GM18498 (cell line): ENCODE measurements around the gene BCL2L15.
"Not testable (repeated sequence)": the region's sequence is repeated elsewhere in the genome, so short reads cannot be mapped to it uniquely, and the experiment has no call there.

Experiments
- ATAC-seq: cut with Tn5 transposase; IDR thresholded peaks from one replicate; pipeline ENCODE4 v1.9.1; 2021; ENCODE audit warnings: mild to moderate bottlenecking, moderate library complexity; ENCODE audit not compliant: unreplicated experiment

Gene BCL2L15

DNA sequence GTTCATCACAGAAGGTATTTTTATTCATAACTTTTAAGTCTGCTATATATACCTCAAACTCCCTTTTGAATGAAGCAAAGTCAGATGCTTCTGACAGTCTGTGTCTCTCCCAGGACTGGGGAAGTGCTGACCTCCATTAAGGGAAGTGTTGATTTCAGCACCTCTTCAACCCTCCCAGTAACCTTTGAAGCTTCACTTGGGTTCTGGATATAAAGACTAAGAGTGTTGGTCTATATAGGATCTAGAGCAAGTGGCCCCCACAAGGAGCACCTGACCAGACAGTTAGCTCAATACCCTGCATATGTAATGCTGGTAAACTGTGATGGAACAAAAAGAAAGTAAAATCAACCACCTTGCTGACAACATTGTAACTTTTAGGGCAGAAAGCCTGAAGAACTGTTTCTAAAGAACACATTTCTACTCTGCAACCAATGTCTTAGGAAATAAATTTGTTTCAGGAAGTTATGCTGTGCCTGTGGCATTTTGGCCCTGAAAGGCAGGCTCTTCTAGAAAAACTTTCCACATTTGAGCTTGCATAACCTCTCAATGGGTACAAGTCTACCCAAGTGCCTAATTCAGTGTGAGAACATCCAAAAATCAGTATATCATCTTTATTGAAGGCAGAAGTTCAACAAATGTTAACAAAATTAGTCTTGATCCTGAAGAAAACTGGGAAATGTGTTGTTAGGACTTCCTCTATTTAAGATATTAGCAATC is 15.0 kb downstream of the BCL2L15 start:
- ATAC-seq = peak; percentile 14

DNA sequence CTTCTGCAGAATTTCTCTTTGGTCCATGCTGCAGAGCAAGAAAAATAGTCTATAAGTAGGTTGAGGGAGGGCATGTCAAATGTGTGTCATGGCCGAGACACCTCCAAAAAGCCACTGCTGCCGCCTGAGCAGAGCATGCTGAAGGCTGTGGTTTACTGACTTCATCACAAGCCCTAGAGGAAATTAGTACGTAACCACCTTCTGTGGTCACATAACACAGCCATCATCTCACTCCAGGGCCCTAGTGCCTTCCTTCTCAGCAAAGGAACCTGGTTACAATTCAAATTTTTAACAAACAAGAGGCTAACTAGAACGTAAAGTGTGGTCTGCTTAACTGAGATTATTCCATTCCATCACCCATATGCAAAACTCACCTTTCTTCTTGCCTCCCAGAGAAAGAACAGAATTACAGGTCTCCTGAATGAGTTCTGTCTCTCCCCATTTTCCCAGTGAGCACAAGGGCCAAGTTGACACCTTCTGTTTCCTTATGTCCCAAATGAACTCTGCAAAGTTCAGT is 15.7 kb downstream of the BCL2L15 start, which contains the start of gene PTPN22:
Gene PTPN22 (minus strand): TSS at position 116 of the 517 bp plus-strand sequence.
- peak; percentile 91 for ATAC-seq

DNA sequence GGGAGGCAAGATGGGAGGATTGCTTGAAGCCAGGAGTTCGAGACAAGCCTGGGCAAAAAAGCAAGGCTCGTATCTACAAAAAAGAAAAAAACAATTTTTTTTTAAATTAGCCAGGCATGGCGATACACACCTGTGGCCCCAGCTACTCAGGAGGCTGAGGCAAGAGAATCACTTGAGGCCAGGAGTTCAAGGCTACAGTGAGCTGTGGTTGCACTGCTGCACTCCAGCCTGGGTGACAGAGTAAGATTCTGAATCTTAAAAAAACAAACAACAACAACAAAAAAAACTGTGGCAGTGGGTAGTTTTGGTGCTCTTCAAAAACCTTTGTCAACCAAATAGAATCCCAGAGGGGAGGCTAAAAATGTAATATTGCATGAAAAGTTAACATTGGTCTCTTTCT is 16.6 kb downstream of the BCL2L15 start:
- ATAC-seq = no peak

DNA sequence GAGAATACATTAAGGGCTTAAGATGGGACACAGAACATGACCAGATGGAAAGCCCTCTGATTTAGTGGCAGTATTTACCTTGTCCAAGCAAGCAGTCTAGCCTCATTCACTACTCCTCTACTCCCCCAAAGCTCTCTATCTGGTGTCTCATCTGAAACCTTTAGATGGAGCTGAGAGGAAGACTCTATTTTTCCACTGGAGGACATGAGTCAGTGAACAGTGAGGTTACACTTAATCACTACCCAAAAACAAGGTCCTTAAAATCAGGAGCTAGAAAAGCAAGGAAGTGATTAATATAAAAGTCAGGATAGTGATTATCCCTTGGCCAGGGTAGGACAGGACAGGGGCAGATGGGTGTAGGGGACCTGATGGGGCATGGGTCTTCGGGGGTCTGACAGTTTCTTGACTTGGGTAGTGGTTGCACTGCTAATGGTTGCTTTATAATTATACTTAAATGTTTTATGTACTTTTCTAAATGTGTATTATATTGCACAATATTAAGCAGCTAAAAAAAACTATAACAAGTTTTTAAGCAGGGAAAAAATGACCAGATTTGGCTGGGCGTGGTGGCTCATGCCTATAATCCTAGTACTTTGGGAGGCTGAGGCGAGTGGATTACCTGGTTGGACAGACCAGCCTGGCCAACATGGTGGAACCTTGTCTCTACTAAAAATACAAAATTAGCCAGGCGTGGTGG is 18.8 kb downstream of the BCL2L15 start:
- ATAC-seq = no peak

DNA sequence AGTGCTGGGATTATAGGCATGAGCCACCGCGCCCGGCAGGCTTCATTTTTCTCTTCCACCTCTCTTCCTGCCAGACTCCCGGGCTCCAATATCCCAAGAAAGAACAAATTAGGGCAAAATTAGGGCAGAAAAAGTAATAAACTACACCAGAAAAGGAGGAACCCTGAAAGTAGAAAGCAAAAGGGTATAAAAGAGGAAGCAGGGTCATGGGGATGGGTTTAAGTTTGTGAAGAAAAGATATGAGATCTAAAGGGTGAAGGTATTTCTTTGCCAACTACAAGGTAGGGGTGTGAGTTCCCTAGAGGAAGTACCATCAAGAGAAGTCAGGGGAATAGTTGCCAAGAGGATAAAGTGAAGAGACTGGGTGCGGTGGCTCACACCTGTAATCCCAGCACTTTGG is 25.7 kb downstream of the BCL2L15 start:
- no peak for ATAC-seq

DNA sequence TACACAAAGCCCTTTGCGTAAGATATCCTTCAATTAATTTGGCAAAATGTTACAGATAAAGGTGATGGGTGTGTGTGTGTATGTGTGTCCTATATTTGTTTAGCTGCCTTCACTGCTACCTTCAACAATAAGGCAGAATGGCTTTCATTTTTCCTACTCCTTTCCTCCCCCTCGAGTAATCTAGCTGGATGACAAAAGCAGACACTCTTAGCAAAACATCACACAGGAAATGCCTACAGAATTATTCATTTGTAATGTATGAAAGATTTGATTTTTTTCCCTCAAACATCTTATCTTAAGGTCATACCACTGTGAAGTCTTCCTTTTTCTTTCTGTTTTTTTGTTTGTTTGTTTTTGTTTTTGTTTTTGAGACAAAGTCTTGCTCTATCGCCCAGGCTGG is 26.5 kb downstream of the BCL2L15 start:
- ATAC-seq = no peak

DNA sequence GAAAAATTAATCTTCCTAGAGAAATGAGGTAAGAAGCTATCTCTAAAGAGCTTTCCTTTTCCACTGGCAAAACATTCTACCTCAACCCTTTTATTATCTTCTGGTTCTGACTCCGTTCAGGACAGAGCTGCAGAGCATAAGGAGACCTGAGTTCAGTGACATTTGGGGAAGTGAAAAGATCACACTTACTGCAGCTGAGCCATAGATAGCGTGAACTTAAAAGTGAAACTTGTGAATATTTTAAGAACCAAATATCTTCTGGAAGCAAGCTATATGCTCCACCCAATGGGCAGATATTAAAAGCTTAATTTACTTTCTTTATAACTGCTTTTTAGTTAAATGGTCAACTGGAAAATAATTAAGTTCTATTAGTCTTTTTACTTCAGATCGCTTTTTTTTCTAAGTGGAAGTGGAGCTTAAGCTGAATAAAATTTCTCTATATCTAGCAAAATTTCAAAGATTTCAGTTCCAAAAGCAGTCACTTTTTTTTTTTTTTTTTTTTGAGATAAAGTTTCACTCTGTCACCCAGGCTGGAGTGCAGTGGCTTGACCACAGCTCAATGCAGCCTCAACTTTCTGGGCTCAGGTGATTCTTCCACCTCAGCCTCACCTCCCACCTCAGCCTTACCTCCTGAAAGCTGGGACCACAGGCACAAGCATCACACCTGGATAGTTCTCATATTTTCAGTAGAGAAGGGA is 27.8 kb downstream of the BCL2L15 start:
- ATAC-seq = peak; percentile 87

DNA sequence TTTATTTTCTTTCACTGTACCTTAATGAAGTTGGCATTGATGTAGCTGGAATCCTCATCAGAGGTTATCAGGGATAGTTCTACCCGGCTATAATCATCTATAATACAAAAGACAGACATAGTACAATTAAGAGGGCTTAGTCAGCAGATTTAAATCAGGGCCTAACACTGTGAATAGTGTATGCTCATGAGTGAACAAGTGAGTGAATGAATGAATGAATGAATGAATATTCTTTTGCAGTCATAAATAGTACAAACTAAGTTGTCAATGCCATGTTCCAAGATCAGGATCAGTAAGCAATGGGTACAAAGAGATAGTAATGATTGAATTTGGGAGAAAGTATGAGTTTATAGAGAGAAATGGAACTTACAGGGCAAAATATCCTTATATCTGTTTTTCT is 28.4 kb downstream of the BCL2L15 start:
- ATAC-seq = no peak

DNA sequence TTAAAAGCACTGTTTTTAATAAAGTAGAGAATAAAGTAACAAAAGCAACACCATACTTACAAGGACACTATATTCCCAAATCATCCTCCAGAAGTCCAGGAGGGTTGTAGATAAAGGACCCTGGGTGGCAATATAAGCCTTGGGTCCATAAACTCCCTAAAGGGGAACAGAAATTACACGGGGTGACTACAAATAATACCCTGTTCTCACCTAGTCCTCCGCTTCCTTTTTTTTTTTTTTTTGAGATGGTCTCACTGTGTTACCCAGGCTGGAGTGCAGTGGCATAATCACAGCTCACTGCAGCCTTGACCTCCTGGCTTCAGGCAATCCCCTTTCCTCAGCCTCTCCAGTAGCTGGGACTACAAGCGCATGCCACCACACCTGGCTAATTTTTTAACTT is 29.0 kb downstream of the BCL2L15 start:
- ATAC-seq = peak; percentile 49

DNA sequence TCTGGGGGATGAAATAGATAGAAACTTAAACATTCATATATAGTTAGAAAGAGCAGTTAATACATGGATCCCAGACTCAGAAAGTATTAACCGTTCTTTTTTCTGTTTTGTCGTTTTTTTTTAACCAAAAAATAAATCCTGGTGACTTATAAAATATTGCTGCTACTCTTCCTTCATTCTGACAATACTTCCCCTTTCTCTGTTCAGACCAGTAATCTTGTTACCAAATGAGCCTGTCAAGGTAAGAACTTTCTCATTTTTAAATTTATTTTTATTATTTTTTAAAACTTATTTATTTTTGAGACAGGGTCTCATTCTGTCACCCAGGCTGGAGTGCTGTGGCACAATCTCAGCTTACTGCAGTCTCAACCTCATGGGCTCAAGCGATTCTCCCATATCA is 29.6 kb downstream of the BCL2L15 start:
- ATAC-seq = no peak

DNA sequence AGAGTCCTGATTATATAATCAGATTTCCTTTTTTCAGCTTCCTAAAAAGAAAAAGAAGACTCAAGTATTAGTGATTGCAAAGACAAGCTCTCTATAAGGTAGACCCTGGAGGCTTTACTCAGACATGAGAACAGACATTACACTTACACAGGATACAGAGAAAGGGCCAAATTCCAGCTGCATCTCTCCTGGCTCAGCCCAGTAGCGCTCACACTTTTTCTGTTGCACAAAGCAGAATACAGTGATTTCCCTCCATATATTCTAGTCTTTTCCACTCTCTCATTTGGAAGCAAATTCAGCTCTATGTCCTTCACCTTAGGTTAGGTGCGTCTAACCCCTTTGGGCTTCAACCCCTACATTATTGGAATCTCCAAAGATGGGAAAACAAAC is 31.0 kb downstream of the BCL2L15 start:
- no peak for ATAC-seq

DNA sequence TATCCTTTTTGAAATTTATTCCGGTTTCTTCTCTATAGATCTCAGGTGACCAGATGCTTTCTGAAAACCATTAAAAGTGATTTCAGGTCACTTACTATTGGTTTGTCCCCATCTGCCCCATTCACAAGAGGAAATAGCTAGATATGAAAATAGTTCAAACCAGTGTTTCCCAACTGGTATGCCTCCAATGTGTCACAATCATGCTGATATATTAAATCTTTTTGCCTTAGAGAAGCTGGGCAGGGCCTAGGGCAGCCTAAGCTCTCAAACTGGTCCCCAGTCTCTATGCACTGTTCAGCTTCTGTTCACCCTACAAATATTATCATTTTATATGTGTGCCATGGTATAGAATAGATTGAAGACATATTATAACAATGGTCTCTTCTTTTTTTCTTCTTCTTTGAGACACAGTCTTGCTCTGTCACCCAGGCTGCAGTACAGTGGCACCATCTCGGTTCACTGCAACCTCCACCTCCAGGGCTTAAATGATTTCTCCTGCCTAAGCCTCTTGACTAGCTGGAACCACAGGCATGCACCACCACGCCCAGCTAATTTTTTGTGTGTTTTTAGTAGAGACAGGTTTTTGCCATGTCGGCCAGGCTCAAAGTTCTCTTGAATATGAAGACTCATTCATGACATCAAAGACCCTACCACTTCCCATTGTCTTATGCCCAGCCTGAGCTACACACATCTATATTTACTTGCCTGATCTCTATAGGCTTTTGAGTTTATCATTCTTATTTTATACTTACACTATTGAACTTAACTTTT is 31.6 kb downstream of the BCL2L15 start:
- no peak for ATAC-seq

DNA sequence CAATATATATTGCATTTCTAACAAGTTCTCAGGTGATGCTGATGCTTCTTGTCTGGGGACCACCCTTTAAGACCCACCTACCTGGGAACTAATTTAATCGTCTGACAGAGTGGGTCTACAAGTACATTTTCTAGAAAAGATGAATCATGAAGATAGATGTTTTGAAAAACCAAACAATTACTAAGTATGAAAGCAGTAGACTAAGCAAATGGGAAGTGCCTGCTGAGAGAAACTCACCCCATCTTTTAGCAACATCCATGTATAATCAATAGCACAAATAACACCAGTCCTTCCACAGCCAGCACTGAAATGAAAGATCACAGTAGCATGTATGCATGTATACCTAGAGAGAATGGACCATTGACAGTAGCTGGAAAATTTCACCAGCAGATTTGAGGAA is 33.1 kb downstream of the BCL2L15 start:
- ATAC-seq = no peak

DNA sequence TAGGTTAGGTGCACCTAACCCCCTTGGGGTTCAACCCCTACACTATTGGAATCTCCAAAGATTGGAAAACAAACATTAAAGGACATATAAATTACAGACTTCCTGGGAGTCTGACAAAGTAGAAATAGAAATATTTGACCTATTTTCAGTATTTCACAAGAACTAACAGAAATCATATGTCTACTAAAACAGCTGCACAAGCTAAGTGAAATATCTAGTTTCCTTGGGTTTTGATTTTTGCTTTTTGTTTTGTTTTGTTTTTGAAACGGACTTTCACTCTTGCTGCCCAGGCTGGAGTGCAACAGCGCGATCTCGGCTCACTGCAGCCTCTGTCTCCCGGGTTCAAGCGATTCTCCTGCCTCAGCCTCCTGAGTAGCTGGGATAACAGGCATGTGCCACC is 34.7 kb downstream of the BCL2L15 start:
- ATAC-seq = not testable (repeated sequence)

DNA sequence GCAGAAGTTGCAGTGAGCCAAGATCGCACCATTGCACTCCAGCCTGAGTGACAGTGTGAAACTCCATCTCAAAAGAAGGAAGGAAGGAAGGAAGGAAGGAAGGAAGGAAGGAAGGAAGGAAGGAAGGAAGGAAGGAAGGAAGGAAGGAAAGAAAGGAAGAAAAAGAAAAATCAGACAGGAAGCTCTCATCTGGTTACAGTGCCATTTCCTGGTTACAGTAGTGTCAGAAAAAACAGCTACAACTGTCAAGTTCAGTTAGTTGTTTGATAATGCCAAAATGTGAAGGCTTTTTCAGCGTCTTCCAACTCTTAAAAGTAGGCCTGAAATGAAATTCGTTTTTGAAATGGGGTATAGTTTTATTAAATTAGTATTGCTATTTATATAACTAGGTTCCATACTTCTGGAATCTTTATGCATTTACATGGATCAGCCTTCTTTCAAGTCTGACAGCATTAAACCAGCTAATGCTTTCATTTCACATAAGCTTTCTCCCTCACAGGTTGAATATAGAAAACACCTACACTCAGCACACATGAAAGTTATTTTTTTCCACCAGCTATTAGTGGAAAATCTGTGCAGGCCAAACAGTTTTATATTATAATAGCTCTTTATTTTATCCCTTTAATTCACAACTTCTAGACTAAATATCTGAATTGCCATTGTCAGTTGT is 37.1 kb downstream of the BCL2L15 start:
- no peak for ATAC-seq

DNA sequence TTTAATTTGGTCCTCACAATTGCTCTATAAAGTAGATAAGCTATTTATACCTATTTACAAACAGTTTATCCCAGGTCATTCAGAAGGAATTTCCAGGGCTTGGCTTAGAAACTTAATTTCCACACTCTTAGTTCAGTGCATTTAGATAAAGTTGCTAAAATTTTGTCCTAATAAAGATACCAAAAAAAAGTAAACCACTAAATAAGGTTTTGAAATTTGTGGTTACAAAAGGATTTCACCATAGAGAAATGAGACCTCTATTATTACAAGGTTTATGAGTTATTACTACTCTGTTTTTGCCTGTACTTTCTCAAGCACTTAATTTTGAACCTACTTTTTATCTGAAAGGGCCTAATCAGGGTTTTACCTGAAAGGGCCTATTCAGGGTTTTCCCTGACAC is 38.3 kb downstream of the BCL2L15 start:
- ATAC-seq = no peak

DNA sequence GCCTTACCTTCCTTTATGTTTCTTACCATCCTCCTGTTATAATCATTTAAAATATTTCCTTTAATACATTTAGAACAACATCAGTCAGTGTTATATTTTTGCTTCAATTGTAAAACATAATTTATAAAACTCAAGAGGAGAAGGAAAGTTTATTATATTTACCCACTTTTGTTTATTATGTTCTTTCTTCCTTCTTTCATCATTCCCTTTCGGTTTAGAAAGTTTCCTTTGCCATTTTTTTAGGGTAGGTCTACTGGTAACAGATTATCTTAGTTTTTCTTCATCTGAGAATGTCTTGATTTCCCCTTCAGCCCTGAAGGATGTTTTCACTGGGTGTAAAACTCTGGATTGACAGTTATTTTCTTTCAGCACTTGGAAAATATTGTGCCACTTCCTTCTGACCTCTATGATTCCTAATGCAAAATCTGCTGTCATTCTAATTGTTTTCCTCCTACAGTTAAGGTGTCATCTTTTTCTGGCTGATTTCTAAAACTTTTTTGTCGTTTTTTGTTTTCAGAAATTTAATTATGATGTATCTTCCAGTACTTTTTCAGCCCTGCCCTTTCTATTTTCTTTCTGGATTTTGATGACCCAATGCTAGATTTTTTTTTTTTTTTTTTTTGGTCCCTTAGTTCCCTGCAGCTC is 40.9 kb downstream of the BCL2L15 start:
- no peak for ATAC-seq

DNA sequence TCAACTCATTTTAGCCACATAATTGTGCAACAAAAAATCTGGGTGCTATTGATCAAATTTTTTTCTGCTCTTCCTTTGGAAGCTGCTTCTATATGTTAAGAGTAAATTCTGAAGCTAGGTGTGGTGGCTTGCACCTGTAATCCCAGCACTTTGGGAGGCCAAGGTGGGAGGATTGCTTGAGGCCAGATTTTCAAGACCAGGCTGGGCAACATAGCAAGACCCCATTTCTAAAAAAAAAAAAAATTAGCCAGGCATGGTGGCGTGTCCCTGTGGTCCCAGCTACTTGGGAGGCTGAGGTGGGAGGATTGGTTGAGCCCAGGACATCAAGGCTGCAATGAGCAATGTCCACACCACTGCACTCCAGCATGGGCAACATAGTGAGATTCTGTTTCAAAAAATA is 50.8 kb downstream of the BCL2L15 start:
- no peak for ATAC-seq

DNA sequence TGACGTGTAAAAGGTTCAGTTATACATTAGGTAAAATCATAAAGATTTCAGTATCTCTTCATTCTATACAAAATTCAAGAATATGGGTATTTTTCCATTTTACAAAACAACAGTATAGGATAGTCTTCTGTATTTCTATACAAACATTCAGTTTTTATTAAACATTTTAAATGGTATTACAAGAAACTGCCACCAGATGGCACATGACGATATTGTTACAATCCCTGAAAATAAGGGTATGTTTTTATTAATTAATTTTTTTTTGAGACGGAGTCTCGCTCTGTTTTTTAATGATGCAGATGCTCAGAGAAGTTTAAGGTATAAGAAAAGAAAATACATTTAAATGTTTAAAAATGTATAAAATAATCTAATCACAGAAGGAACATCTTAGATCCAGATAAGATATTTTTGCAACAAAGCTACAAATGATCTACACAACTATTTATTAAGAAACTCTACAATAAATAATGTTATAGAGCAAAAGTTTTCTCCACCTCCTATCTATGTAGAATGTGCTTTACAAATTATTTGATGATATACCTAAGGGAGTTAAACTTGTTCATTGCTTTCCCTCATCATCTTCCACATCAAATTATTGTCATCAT is 51.6 kb downstream of the BCL2L15 start:
- ATAC-seq = no peak

DNA sequence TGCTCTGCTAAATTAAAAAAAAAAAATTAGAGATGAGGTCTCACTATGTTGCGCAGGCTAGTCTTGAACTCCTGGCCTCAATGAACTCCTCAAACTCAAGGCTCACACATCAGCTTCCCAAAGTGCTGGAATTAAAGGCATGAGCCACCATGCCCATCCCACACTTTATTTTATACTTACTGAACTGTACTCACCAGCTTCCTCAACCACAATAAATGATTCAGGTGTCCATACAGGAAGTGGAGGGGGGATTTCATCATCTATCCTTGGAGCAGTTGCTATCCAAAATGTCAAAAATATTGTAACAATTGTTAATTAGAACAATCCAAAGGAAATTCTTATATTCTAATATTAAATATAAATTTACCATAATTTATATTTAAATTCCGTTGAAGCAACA is 52.7 kb downstream of the BCL2L15 start:
- no peak for ATAC-seq
